Cerebellar nuclear complex (tissue), 1 donor: ENCODE data around the gene GALK2.
A peak's percentile ranks its signal among the peaks of the same experiment; 100 is the strongest.

Experiments used
- DNase-seq, 2 experiments: peaks; one replicate each; lab custom pipeline; 2025; lab: John Stamatoyannopoulos, UW

GALK2 gene

GRCh38 chr15:49282366-49282765 is 112.3 kb downstream of the GALK2 start:
- no peak for DNase-seq

DNA sequence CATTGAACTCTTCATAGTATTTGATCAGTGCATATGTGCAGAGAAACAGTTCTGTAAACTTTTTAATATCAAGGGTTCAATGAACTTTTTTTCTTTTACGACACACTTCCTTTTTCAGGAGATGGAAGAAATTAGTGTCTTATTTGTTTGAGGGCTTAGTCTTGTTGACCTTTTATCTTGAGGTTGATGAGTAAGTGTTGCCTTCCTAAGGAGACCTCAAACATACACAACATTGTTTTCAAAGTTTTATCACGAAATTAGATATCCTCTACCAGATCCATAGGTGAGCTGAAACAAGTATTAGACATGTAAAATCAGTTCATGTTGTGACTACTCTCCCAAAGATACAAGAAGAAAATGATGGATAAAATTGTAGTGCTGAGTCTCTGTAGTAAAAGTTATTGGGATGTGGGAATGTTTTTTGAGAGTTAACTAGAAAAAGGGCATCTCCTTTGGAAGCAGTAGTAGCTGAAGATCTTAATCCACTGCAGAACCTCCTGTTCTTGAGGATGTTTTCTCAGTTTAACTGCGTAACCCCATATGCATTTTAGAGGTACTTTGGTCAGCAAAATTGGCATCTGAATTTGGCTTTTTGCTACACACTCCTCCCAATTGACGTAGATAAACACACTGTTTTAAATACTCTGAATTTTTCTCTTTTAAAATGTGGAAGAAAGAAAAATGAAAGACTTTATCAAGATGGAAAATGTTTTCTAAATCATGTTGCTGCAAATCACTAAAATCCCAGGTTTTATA is 116.8 kb downstream of the GALK2 start:
- no peak for DNase-seq

- no peak for DNase-seq
Measured at GRCh38 chr15:49287481-49287880, 117.4 kb downstream of the GALK2 start.

DNA sequence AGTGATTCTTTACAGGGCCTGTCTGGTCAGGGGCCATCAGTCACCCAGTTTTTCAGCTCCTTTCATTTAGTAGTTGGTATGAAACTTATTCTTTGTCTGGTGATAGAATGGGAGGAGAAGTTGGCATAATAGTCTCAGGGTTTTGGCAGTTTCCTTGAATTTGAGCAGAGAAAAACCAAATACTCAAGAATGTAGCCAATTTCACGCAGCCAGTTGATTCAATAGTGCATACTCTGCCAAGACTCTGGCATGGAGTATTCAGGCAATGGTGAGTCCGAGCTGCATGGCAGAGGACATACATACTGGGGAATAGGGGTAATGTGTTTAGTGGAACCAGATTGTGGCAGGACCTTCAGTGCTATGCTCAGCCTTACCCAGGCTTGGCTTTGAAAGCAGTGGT is 118.3 kb downstream of the GALK2 start:
- no peak for DNase-seq

DNA sequence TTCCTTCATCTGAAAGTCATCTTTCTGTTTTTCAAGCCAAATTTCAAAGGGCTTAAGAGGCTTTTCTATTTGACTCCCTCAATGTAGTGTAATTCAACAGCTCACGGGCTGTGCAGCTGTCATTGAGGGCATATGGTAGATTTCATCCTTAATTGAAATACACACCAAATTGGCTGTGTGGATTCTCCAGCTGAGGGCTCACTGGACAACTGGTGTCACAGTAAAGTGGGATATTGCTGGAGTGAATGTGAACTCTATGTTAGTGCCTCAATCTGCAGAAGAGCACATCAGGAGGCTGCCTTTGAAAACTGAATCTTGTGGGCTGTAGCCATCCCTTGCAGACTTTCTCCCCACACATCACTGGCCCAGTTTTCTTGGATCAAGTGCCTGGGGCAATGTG is 120.1 kb downstream of the GALK2 start:
- DNase-seq: no peak

DNA sequence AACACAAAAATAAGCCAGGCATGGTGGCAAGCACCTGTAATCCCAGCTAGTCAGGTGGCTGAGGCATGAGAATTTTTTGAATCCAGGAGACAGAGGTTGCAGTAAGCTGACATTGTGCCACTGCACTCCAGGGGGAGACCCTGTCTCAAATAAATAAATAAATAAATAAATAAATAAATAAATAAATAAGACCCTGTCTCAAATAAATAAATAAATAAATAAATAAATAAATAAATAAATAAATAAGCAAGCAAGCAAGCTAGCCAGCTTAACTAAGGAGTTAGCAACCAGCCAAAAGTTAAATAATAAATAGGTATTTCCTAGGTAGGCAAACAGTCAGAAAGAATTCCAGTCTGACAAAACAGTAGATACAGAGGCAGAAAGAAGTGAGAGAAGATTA is 123.9 kb downstream of the GALK2 start:
- no peak for DNase-seq

- DNase-seq: no peak
Measured at GRCh38 chr15:49296258-49296657, 126.2 kb downstream of the GALK2 start.

- DNase-seq: no peak
Measured at GRCh38 chr15:49297584-49297983, 127.5 kb downstream of the GALK2 start.

DNA sequence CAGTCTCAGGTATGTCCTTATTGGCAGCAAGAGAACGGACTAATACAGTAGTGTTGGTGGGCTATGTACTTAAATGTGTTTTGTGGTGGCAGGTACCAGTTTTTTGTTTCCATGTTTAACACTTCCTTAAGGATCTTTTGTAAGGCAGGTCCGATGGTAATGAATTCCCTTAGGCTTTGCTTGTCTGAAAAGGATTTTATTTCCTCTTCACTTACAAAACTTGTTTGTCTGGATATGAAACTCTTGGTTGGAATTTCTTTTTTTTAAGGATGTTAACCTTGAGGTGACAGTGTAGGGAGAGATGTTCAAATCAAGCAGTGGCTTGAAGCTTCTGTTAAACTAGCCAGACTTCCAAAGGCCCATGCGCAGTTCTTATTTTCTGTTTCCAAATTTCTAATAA is 130.8 kb downstream of the GALK2 start:
- DNase-seq: no peak

DNA sequence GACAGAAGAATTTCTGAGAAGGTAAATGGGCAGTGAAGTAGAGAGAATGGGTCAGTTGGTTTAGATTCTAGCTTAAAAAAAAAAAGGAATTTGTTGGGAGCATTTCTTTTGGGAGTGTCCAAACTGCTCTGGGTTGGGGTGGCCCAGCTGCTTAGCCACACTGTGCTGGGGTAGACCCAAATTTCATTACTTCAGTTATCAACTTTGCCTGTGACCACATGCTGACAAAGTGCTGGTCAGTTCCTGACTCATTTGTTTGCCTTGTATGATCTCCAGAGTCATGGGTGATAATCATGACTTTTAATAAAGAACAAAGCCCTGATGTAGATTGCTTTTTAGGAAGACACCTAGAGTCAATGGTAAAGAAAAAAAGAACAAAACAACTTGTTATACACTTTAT is 131.5 kb downstream of the GALK2 start:
- no peak for DNase-seq

DNA sequence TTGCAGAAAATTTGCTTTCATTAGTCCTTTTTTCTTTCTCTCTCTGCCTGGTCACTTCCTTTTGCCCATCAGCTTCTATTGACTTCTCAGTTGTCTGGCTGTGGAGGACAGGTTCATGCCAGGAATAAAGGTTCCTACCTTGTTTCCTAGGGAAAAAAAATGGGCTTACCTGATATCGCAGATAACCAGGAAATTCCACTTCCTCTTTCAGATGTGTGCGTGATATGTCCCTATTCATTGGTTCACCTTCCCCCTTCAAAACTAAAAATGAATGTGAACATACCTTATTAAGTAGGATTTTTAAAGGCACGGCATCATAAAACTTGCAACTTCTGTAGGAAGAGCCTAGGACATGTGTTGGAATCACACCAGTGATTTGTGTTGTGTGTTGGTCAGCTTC is 133.0 kb downstream of the GALK2 start:
- DNase-seq: no peak

GRCh38 chr15:49306551-49306950 is 136.5 kb downstream of the GALK2 start:
- no peak for DNase-seq

GRCh38 chr15:49308686-49309085 is 138.6 kb downstream of the GALK2 start:
- no peak for DNase-seq

DNA sequence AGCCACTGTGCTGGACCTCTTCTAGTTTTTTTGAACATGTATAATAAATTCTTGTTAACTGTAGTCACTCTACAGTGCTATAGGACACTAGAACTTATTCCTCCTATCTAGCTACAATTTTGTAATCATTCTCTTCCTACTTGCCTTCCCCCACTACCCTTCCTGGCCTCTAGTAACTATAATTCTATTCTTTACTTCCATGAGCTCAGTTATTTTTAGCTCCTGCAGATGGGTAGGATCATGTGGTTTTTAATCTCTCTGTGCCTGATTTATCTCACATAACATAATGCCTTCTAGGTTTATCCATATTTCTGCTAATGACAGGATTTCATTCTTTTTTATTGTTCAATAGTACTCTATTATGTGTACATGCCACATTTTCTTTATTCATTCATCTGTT is 139.8 kb downstream of the GALK2 start:
- no peak for DNase-seq

DNA sequence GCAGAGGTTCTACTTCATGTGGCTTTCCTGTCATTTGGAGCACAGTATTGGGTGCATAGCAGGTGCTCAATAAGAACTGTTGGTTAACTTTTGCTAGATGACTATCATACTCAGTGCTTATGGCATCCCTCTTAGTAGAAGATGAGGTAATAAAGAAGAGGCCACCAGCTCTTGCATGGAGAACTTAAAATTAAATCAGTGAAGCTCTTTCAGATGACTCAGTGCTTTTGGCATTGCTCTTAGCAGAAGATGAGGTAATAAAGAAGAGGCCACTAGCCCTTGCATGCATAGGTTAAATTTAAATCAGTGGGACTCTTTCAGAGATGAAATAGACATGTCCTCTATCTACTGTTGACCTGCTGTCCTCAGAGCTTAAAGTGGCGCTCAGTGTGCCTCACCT is 143.6 kb downstream of the GALK2 start:
- DNase-seq: no peak

DNA sequence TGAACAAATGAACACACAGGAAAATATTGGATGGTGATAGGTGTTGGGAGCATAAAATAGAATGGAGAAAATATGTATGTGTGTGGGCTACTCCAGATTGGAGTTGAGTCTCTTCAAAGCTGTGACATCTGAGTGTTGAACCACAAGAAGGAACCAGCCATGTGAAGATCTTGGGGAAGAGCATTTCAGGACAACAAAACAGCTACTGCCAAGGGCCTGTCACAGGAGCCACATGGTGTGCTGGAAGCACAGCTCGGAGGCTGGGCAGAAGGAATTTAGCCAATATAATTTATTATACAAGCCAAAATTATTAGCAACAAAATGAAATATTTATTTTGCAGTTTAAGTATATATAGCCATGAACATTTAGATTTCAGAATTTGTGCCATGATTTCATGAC is 144.7 kb downstream of the GALK2 start:
- no peak for DNase-seq

DNA sequence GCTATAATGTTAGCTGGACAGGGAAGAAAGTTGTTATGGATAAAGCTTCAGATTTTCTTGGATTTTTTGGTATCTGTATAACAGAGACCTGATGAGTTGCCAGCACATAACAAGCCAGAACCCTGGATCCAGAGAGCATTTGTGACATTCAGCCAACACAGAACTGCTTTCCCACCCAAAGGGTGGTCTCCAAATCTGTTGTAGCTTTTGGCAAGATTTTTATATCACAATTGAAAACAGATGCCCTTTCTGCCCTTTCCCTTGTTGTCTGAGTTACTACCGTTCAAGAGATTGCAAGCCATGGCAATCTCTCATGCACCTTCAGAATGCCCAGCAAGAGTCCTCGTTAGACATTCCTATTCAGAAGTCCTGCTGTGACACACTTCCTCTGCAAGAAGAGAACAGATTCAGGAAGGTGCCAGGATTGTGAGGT is 145.4 kb downstream of the GALK2 start:
- peak in 1 of 2 experiments; percentile 30 for DNase-seq

- no peak for DNase-seq
Measured at GRCh38 chr15:49320351-49320750, 150.3 kb downstream of the GALK2 start.

DNA sequence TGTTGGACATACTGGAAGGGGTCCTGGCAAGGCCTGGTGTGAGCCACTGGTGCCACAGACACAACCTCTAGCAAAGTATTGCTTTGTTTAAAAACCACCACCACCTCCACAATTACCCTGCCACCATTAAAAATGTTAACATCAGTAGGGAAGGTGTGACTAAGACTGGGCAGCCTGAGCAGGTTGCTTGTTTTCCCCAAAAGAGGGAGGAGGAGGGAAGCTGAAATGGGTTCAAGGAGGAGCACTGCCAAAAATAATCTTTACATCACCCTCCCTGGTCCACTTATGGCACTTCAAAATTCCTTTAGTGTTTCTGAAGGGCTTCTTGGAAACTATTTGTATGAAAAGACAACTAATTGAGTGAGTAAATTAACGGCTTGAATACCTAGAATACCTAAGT is 153.2 kb downstream of the GALK2 start:
- DNase-seq: no peak

- no peak for DNase-seq
Measured at GRCh38 chr15:49327927-49328326, 157.9 kb downstream of the GALK2 start.

GRCh38 chr15:49328941-49329340 is 158.9 kb downstream of the GALK2 start:
- no peak for DNase-seq

DNA sequence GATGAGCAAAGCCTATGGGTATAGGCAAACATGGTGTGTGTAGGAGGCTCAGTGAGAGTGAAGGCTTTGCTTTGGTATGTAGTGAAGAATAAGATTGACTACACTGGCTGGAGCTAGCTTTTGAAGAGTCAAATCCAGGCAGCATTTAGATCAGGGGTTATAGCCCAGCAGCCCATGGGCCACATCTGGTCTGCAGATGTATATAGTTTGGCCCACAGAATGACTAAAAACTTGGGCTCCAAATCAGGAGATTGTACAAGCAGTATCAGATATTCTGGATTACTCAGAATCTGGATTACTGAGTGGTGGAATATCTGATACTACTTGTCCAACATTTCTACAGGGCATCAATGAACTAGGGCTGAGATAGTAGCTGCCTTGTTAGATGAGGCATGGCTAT is 160.1 kb downstream of the GALK2 start:
- DNase-seq: no peak

DNA sequence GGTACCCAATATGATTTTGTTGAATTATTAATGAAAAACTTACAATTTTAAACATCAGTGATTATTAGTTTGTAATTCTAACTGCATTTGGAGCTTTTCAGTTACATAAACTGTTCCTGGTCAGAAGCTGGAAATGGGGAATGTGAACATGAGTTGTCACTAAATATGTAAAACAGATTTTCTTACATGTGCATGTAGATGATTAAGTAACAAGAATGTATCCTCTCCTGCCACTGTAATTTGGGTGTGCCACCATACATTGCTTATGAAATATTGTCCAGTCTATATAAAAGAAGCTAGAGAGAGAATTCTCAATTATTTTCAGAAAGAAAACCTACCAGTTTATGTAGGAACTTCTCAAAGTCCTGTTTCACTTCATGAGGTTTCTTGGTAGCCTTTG is 161.4 kb downstream of the GALK2 start:
- DNase-seq: no peak

GRCh38 chr15:49331951-49332350 is 161.9 kb downstream of the GALK2 start:
- DNase-seq: no peak
